CD4-positive, CD25-positive, alpha-beta regulatory T cell (primary cell): Measurements from ENCODE around the gene CTU2. TPM values are rescaled to one million over a fixed set of nuclear protein-coding genes. Genes with fewer than 3 reads are reported as not detected.
A peak's percentile ranks its signal among the peaks of the same experiment; 100 is the strongest.

Experiments
- ATAC-seq, 2 donors: fragments of 150-1000 bp; cut with Tn5 transposase; one replicate each; pipeline ENCODE4 v1.10.0; 2021; ENCODE audit warnings: low read depth in 2 of 2, moderate number of reproducible peaks in 2 of 2, moderate library complexity in 1 of 2
- DNase-seq, 3 donors: peaks; one replicate each; pipeline versions ENCODE4 v3.0.0 to v3.0.0-alpha.2; 2012 to 2022; ENCODE audit warnings: mixed read lengths in 1 of 3
- H3K27ac ChIP-seq: one replicate; pipeline ENCODE4 v1.7.0; 2013; ENCODE audit warnings: mild to moderate bottlenecking, low read length; ENCODE audit not compliant: insufficient read depth, poor library complexity, severe bottlenecking
- H3K27me3 ChIP-seq: one replicate; pipeline ENCODE4 v1.7.0; 2013; ENCODE audit warnings: low read length; ENCODE audit not compliant: control insufficient read depth, insufficient read depth
- H3K36me3 ChIP-seq: one replicate; pipeline ENCODE4 v1.7.0; 2013; ENCODE audit warnings: mild to moderate bottlenecking, low read length, moderate library complexity; ENCODE audit not compliant: control insufficient read depth, insufficient read depth
- H3K4me1 ChIP-seq: 2 replicates; pipeline ENCODE4 v1.7.0; 2013; ENCODE audit warnings: mild to moderate bottlenecking, low read length; ENCODE audit not compliant: insufficient read depth, control insufficient read depth, poor library complexity, severe bottlenecking
- H3K4me3 ChIP-seq: one replicate; pipeline ENCODE4 v1.7.0; 2013; ENCODE audit warnings: low read depth, mild to moderate bottlenecking, low read length, moderate library complexity
- H3K9me3 ChIP-seq, 2 experiments: 1 replicate in 1 of 2; 2 replicates in 1 of 2; pipeline ENCODE4 v1.7.0; 2013; ENCODE audit warnings: low read length in 2 of 2, mild to moderate bottlenecking in 1 of 2, moderate library complexity in 1 of 2; ENCODE audit not compliant: control insufficient read depth in 2 of 2
- H3K27ac Mint-ChIP-seq, 3 donors: one replicate each; pipeline ENCODE4 v1.8.0; 2020 to 2022; ENCODE audit warnings: mild to moderate bottlenecking in 3 of 3, mixed read lengths in 3 of 3, moderate library complexity in 2 of 3
- H3K27me3 Mint-ChIP-seq: one replicate; pipeline ENCODE4 v1.8.0; 2022; ENCODE audit warnings: mild to moderate bottlenecking, mixed read lengths
- H3K36me3 Mint-ChIP-seq: one replicate; pipeline ENCODE4 v1.8.0; 2020; ENCODE audit warnings: mixed read lengths
- H3K4me1 Mint-ChIP-seq, 4 donors: one replicate each; pipeline ENCODE4 v1.8.0; 2020 to 2022; ENCODE audit warnings: mixed read lengths in 4 of 4, mild to moderate bottlenecking in 1 of 4
- H3K4me3 Mint-ChIP-seq, 4 donors: one replicate each; pipeline ENCODE4 v1.8.0; 2020 to 2022; ENCODE audit warnings: mild to moderate bottlenecking in 4 of 4, mixed read lengths in 4 of 4, moderate library complexity in 3 of 4
- H3K9me3 Mint-ChIP-seq, 7 donors: one replicate each; pipeline ENCODE4 v1.8.0; 2020 to 2022; ENCODE audit warnings: mixed read lengths in 7 of 7, mild to moderate bottlenecking in 3 of 7, moderate library complexity in 2 of 7
- polyA plus RNA-seq, 4 donors: library from polyadenylated mRNA; unstranded; fragments of 300-500 nt; fragmentation: Illumina TruSeq; gene quantifications; one replicate each; pipeline ENCODE4 v1.2.3, GENCODE V29; 2021
- total RNA-seq: library from RNA; stranded (reverse); gene quantifications from one replicate; pipeline ENCODE4 v1.2.3, GENCODE V29; 2022

Gene CTU2
- total and polyA plus RNA-seq, 5 donors from 2014 or later: 11.8 to 26.0 (median 12.9) TPM

DNA sequence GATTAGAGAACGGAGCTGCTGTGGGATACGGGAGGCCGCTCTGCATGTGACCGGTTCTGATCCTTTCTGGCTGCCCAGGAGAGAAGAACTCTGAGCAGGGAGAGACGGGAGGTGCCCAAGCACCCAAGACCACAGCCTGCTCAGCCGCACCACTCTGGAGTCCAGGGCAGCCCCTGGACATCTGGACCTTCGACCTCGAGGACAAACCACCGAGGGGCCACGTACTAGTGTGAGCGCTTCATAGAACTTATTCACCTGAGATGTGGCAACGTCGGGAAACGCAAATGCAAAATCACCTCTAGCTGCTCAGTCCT lies 6.0 kb upstream of the CTU2 start:
- Histone ChIP-seq H3K4me1 (peaks cover 78% of the 10 kb centered on the region), H3K27ac (peak overlapping the region; percentile 92), H3K36me3 (peaks cover 37% of the 10 kb centered on the region), H3K4me3 (peak overlapping the region; percentile 37), H3K27me3 (no peaks in the 10 kb centered on the region), H3K9me3 (no peaks in the 10 kb centered on the region)
- Mint-ChIP-seq H3K27me3 (peaks cover 5% of the 10 kb centered on the region), H3K9me3 (peaks cover 0 to 4% (median 0%) of the 10 kb centered on the region in 7 donors), H3K27ac (peak overlapping the region; percentile 56 to 96 (median 95)), H3K4me1 (peaks cover 0 to 70% (median 23%) of the 10 kb centered on the region in 4 donors), H3K4me3 (peak overlapping the region; percentile 94 to 100 (median 96)), H3K36me3 (peaks cover 8% of the 10 kb centered on the region)
- DNase-seq (no peak), ATAC-seq (no peak)

DNA sequence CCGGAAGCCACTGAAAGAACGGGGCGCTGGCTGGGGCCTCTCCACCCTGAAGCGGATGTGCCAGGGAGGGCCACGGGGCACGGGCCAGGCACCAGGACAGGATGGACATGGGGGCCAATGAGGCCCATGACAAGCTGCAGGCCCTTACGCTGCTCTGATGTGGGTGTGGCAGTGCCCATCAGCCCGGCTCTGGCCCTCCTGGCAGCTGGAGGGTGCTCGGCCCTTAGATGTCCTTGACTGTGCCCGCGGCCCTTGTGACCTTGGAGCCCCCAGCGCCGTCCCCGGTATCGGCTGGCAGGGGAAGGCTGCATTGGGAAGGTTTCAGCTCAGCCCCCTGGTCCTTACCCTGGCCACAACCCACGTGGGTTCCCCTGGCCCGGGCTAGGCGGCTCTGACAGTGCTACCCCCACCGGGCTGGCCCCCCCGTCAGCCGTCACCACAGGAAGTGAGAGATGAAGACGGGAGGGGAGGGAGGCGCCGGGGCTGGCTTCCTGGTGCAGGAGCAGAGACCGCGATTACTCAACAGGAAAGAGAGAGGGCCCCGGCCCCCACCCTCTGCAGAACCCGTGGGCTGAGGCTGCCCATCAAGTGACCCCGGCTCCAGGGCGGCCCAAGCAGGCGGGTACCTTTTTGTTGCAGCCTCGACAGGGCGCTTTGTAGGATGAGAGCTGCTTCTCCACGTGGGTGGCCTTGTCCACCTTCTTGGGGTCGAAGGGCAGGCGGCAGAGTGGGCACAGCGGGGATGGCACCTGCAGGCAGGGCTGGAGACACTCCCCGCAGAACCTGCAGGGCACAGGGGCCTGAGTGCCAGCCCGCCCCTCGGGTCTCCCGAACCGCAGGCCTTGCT lies 5.4 kb upstream of the CTU2 start:
- peak overlapping the region; percentile 95 to 99 (median 96) for H3K27ac Mint-ChIP-seq
- peak overlapping the region; percentile 94 to 100 (median 96) for H3K4me3 Mint-ChIP-seq
- Histone ChIP-seq H3K9me3 (no peaks in the 10 kb centered on the region), H3K4me1 (peaks cover 79% of the 10 kb centered on the region), H3K27me3 (no peaks in the 10 kb centered on the region), H3K4me3 (peak overlapping the region; percentile 75), H3K36me3 (peaks cover 33% of the 10 kb centered on the region), H3K27ac (peak overlapping the region; percentile 92)
- DNase-seq: peak; percentile 95 to 98 (median 95)
- H3K36me3 Mint-ChIP-seq: peaks cover 6% of the 10 kb centered on the region
- H3K9me3 Mint-ChIP-seq: peaks cover 0 to 4% (median 0%) of the 10 kb centered on the region in 7 donors
- peaks cover 0 to 73% (median 24%) of the 10 kb centered on the region in 4 donors for H3K4me1 Mint-ChIP-seq
- peak; percentile 82 to 84 for ATAC-seq
- peaks cover 5% of the 10 kb centered on the region for H3K27me3 Mint-ChIP-seq

DNA sequence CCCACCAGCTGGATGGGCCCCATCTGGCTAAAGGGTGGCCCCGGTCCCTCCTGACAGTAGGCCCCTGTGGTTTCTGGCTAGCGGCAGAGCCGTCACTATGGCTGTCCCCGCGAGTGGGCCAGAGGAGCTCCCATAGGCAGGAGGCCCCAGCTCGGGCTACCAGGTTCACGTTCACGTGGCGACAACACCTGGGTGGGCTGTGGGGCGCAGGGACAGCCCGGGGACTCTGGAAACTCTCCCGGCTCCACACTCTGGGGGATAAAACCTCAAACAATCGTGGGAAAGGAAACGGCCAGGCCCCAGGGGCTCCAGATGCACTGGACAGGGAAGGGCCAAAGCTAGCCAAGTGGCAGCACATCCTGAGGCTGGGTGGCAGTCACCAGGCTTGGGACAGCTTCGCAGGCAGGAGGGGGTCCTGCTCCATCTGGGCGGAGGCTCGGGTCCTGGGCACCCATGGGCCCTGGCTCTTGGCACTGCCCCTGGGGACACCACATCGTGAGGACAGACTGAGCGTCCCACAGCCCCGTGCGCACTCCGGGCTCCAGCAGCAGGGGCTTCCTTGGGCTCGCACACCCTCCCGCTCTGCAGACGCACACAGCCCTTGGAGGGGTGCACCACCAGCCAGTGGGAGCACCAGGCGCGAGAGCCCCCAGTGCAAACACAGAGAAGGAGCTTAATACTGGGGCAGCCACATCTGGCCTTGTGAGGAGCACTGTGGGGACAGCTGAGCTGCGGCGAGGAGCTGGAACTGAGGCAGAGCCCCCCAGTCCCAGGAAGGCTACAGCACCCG lies 4.5 kb upstream of the CTU2 start:
- DNase-seq (peak in 2 of 3 donors; percentile 20 to 34), ATAC-seq (no peak)
- no peaks in the 10 kb centered on the region for H3K9me3 ChIP-seq
- H3K4me1 Mint-ChIP-seq: peaks cover 0 to 70% (median 24%) of the 10 kb centered on the region in 4 donors
- peak overlapping the region; percentile 95 to 99 (median 97) for H3K27ac Mint-ChIP-seq
- H3K27ac ChIP-seq: peak overlapping the region; percentile 92
- peaks cover 5% of the 10 kb centered on the region for H3K27me3 Mint-ChIP-seq
- H3K36me3 ChIP-seq: peaks cover 25% of the 10 kb centered on the region
- H3K27me3 ChIP-seq: no peaks in the 10 kb centered on the region
- peaks cover 0 to 4% (median 0%) of the 10 kb centered on the region in 7 donors for H3K9me3 Mint-ChIP-seq
- H3K36me3 Mint-ChIP-seq: peaks cover 5% of the 10 kb centered on the region
- H3K4me1 ChIP-seq: peaks cover 84% of the 10 kb centered on the region
- H3K4me3 ChIP-seq: peak overlapping the region; percentile 75
- H3K4me3 Mint-ChIP-seq: peak overlapping the region; percentile 94 to 100 (median 96)

DNA sequence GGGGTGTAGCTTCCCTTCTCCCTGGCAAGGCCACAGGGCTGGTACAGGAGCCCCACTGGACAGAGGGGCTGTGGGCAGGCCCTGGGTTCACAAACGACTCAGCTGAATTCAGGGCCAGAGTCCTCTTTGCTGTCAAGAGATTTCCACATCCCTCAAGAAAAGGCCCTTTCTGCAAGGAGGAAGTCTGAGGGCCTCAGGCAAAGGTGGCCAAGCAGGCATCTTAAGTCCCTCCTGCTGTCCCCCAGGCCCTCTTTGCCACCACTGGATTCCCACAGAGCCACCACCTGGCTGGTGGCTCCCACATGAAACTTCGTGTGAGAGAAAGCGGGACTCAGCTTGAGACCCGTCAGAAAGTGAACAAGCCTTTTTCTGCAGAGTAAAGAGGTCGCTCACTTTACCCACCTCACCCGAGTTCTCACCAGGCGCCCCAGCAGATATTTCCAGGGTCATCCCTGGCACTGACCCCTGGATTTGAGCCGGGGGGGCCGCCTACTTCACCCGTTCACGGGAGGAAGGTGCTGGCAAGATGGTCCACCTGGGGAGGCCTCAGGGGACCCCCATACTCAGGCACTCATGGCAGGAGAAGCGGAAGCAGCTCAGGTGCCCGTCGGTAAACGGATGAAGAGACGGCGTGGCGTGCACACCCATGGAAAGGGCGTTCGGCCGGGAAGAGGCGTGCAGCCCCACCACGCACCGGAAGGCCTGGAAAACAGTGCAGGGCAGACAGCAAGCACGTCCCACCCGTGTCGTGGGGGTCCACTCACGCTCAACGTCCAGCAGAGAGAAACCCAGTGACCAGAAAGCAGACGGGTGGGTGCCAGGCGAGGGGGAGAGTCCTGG lies 3.7 kb upstream of the CTU2 start:
- no peaks in the 10 kb centered on the region for H3K9me3 ChIP-seq
- Mint-ChIP-seq H3K27ac (peak overlapping the region; percentile 95 to 99 (median 97)), H3K27me3 (peaks cover 5% of the 10 kb centered on the region), H3K4me3 (peak overlapping the region; percentile 94 to 100 (median 96)), H3K4me1 (peaks cover 6 to 74% (median 30%) of the 10 kb centered on the region in 4 donors), H3K9me3 (peaks cover 0 to 4% (median 0%) of the 10 kb centered on the region in 7 donors), H3K36me3 (peaks cover 5% of the 10 kb centered on the region)
- peak overlapping the region; percentile 92 for H3K27ac ChIP-seq
- peaks cover 17% of the 10 kb centered on the region for H3K36me3 ChIP-seq
- no peaks in the 10 kb centered on the region for H3K27me3 ChIP-seq
- peaks cover 90% of the 10 kb centered on the region for H3K4me1 ChIP-seq
- ATAC-seq (no peak), DNase-seq (peak in 2 of 3 donors; percentile 25 to 50)
- peak overlapping the region; percentile 75 for H3K4me3 ChIP-seq

DNA sequence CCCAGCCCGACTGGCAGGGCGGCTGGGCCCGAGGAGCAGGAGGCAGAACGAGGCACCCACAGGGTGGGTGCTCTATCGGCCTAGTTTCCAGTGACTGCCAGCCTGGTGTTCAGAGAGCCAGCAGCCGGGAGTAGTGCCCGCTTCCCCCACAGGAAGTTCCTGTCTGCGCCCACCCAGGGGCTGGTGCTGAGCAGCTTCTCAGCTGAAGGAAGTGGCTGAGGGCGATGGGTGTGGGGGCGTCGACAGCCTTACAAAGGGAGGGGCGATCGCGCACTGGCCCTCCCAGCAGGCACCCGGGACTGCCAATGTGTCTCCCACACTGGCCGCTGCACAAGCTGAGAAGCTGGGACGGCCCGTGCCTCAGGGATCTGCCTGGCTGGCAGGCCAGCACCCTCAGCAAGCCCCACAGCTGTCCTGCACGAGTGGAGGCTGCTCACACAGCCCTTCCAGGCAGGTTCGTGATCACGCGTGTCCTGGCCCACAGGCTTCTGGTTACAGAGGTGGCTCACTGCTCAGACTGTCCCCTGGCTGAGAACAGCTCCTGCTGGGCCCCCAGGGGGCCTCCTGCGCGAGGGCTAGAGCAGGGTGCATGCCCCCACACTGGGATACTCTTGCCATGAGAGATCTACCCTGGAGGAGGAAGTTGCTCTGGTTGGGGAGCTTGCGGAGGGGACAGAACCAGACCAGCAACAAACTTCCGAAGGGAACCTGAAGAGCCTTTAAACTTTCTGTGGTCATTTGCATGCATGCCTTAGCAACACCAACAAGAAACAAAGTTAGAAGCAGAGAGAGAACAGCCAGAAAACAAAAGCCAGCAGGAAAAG lies 2.6 kb upstream of the CTU2 start:
- no peaks in the 10 kb centered on the region for H3K9me3 ChIP-seq
- peak; percentile 6 to 15 for ATAC-seq
- H3K4me3 ChIP-seq: peak overlapping the region; percentile 89
- peaks cover 80% of the 10 kb centered on the region for H3K4me1 ChIP-seq
- H3K36me3 ChIP-seq: peaks cover 7% of the 10 kb centered on the region
- Mint-ChIP-seq H3K4me1 (peaks cover 6 to 69% (median 27%) of the 10 kb centered on the region in 4 donors), H3K36me3 (peaks cover 5% of the 10 kb centered on the region), H3K9me3 (peaks cover 0 to 4% (median 0%) of the 10 kb centered on the region in 7 donors), H3K27me3 (peaks cover 5% of the 10 kb centered on the region), H3K27ac (peak overlapping the region; percentile 95 to 99 (median 97)), H3K4me3 (peak overlapping the region; percentile 94 to 100 (median 96))
- H3K27ac ChIP-seq: peak overlapping the region; percentile 92
- no peaks in the 10 kb centered on the region for H3K27me3 ChIP-seq
- peak; percentile 62 to 91 (median 75) for DNase-seq

- H3K4me1 ChIP-seq: peaks cover 65% of the 10 kb centered on the region
- no peaks in the 10 kb centered on the region for H3K36me3 ChIP-seq
- ATAC-seq: no peak
- peak overlapping the region; percentile 95 to 98 (median 97) for H3K27ac Mint-ChIP-seq
- H3K27me3 ChIP-seq: no peaks in the 10 kb centered on the region
- H3K27ac ChIP-seq: peak overlapping the region; percentile 92
- H3K9me3 Mint-ChIP-seq: peaks cover 0 to 3% (median 0%) of the 10 kb centered on the region in 7 donors
- peaks cover 5% of the 10 kb centered on the region for H3K36me3 Mint-ChIP-seq
- H3K4me1 Mint-ChIP-seq: peaks cover 6 to 60% (median 23%) of the 10 kb centered on the region in 4 donors
- H3K4me3 ChIP-seq: peak overlapping the region; percentile 89
- H3K9me3 ChIP-seq: no peaks in the 10 kb centered on the region
- peaks cover 5% of the 10 kb centered on the region for H3K27me3 Mint-ChIP-seq
- H3K4me3 Mint-ChIP-seq: peak overlapping the region; percentile 94 to 100 (median 96)
- peak; percentile 25 to 54 (median 45) for DNase-seq
These were observed 1.1 kb upstream of the CTU2 start for GRCh38 chr16:88705076-88705684.
